HEK293 (cell line): Measurements from ENCODE around the gene ASXL2.

Experiments used
- CTCF ChIA-PET: fragments of 350-600 bp; formaldehyde crosslinking; extraction: SDS; loops from one replicate; lab custom pipeline; 2021; ENCODE audit warnings: antibody characterized with exemption; lab: Yijun Ruan, JAX
- POLR2A ChIA-PET: fragments of 300-600 bp; formaldehyde crosslinking; extraction: SDS; loops from one replicate; lab custom pipeline; 2020; ENCODE audit warnings: antibody characterized with exemption, inconsistent platforms; lab: Yijun Ruan, JAX
- H3K27ac ChIP-seq: fragments of 200-500 bp; sonication (Bioruptor generic); 2 replicates; pipeline ENCODE4 v1.5.1; 2014; ENCODE audit warnings: low read depth, low read length, control low read depth, inconsistent platforms; ENCODE audit errors: extremely low read depth
- H3K36me3 ChIP-seq, 2 experiments: fragments of 200-500 bp in 1 of 2; sonication (Bioruptor generic) in 1 of 2; 1 replicate in 1 of 2; 2 replicates in 1 of 2; pipeline ENCODE4 v1.5.1; 2014 to 2017; ENCODE audit warnings: inconsistent platforms in 2 of 2, low read length in 2 of 2; ENCODE audit not compliant: control insufficient read depth in 2 of 2, insufficient read depth in 1 of 2
- H3K4me1 ChIP-seq: fragments of 200-500 bp; sonication (Bioruptor generic); 2 replicates; pipeline ENCODE4 v1.5.1; 2014; ENCODE audit warnings: mild to moderate bottlenecking, low read length, inconsistent platforms; ENCODE audit not compliant: control insufficient read depth, insufficient read depth
- H3K4me3 ChIP-seq: 2 replicates; pipeline ENCODE4 v1.5.1; 2011; ENCODE audit warnings: low read depth, mild to moderate bottlenecking, control low read depth, low read length, moderate library complexity
- H3K9me3 ChIP-seq: fragments of 200-500 bp; sonication (Bioruptor generic); 2 replicates; pipeline ENCODE4 v1.5.1; 2014; ENCODE audit warnings: low read depth, low read length, inconsistent platforms; ENCODE audit not compliant: control insufficient read depth, insufficient read depth
- BCL11A ChIP-seq: fragments of 450-650 bp; formaldehyde crosslinking; IDR thresholded peaks from 2 replicates; pipeline ENCODE4 v1.5.1; 2016; ENCODE audit warnings: low read depth, missing biosample characterization, missing genetic modification characterization
- KLF9 ChIP-seq: fragments of 450-650 bp; formaldehyde crosslinking; IDR thresholded peaks from 2 replicates; pipeline ENCODE4 v1.5.1; 2016; ENCODE audit warnings: missing biosample characterization, missing genetic modification characterization, low read depth
- SCRT1 ChIP-seq: fragments of 450-650 bp; formaldehyde crosslinking; IDR thresholded peaks from 2 replicates; pipeline ENCODE4 v1.5.1; 2016; ENCODE audit warnings: missing biosample characterization, missing genetic modification characterization, borderline replicate concordance
- SETDB1 ChIP-seq: IDR thresholded peaks from one replicate; pipeline ENCODE4 v1.6.1; 2017; ENCODE audit warnings: mild to moderate bottlenecking, low read length, moderate library complexity, mixed read lengths; ENCODE audit not compliant: insufficient read length
- ZBTB7A ChIP-seq: fragments of 450-650 bp; formaldehyde crosslinking; IDR thresholded peaks from 2 replicates; pipeline ENCODE4 v1.5.1; 2016; ENCODE audit warnings: low read depth, missing biosample characterization, missing genetic modification characterization
- ZNF133 ChIP-seq: fragments of 450-650 bp; formaldehyde crosslinking; IDR thresholded peaks from 2 replicates; pipeline ENCODE4 v1.5.1; 2016; ENCODE audit warnings: missing biosample characterization, missing genetic modification characterization
- ZNF148 ChIP-seq: fragments of 450-650 bp; formaldehyde crosslinking; IDR thresholded peaks from 2 replicates; pipeline ENCODE4 v1.5.0; 2017; ENCODE audit warnings: missing biosample characterization, missing genetic modification characterization, borderline replicate concordance
- ZNF157 ChIP-seq: fragments of 450-650 bp; formaldehyde crosslinking; IDR thresholded peaks from 2 replicates; pipeline ENCODE4 v1.5.1; 2016; ENCODE audit warnings: missing biosample characterization, missing genetic modification characterization
- ZNF184 ChIP-seq: fragments of 450-650 bp; IDR thresholded peaks from 2 replicates; pipeline ENCODE4 v1.5.1; 2018; ENCODE audit warnings: missing biosample characterization, mild to moderate bottlenecking, missing genetic modification characterization
- ZNF19 ChIP-seq: fragments of 450-650 bp; formaldehyde crosslinking; IDR thresholded peaks from 2 replicates; pipeline ENCODE4; 2016; ENCODE audit warnings: missing biosample characterization, missing genetic modification characterization, low read depth
- ZNF23 ChIP-seq: fragments of 450-650 bp; formaldehyde crosslinking; IDR thresholded peaks from 2 replicates; pipeline ENCODE4 v1.5.1; 2016; ENCODE audit warnings: missing biosample characterization, missing genetic modification characterization, borderline replicate concordance
- ZNF292 ChIP-seq: fragments of 450-650 bp; formaldehyde crosslinking; IDR thresholded peaks from 2 replicates; pipeline ENCODE4 v1.5.1; 2016; ENCODE audit warnings: low read depth, missing biosample characterization, missing genetic modification characterization, borderline replicate concordance
- ZNF449 ChIP-seq: fragments of 450-650 bp; formaldehyde crosslinking; IDR thresholded peaks from 2 replicates; pipeline ENCODE4 v1.5.1; 2017; ENCODE audit warnings: missing biosample characterization, mild to moderate bottlenecking, missing genetic modification characterization, moderate library complexity
- ZNF48 ChIP-seq: fragments of 450-650 bp; formaldehyde crosslinking; IDR thresholded peaks from 2 replicates; pipeline ENCODE4 v1.5.1; 2016; ENCODE audit warnings: missing biosample characterization, missing genetic modification characterization
- ZNF513 ChIP-seq: fragments of 450-650 bp; IDR thresholded peaks from 2 replicates; pipeline ENCODE4 v1.5.1; 2018; ENCODE audit warnings: missing biosample characterization, missing genetic modification characterization
- ZNF544 ChIP-seq: fragments of 450-650 bp; formaldehyde crosslinking; IDR thresholded peaks from 2 replicates; pipeline ENCODE4 v1.5.0; 2017; ENCODE audit warnings: missing biosample characterization, missing genetic modification characterization
- ZNF677 ChIP-seq: fragments of 450-650 bp; IDR thresholded peaks from 2 replicates; pipeline ENCODE4 v1.5.0; 2018; ENCODE audit warnings: missing biosample characterization, mild to moderate bottlenecking, missing genetic modification characterization, moderate library complexity
- ZNF692 ChIP-seq: fragments of 450-650 bp; formaldehyde crosslinking; IDR thresholded peaks from 2 replicates; pipeline ENCODE4 v1.5.1; 2016; ENCODE audit warnings: missing biosample characterization, missing genetic modification characterization
- ZSCAN16 ChIP-seq: fragments of 450-650 bp; formaldehyde crosslinking; IDR thresholded peaks from 2 replicates; pipeline ENCODE4 v1.5.1; 2016; ENCODE audit warnings: missing biosample characterization, missing genetic modification characterization
- TF ChIP-seq, protein P1 (sequence below): fragments of 450-650 bp; formaldehyde crosslinking; IDR thresholded peaks from 2 replicates; pipeline ENCODE4 v1.5.1; 2017; ENCODE audit warnings: missing biosample characterization, missing genetic modification characterization
- TF ChIP-seq, protein P2 (sequence below): fragments of 450-650 bp; formaldehyde crosslinking; IDR thresholded peaks from 2 replicates; pipeline ENCODE4 v1.5.1; 2017; ENCODE audit warnings: missing biosample characterization, missing genetic modification characterization

The ASXL2 gene

GRCh38 chr2:25711675-25712354, 166.5 kb downstream of the ASXL2 start:
- POLR2A ChIA-PET: no interaction called here
- H3K4me3 ChIP-seq: no peak overlapping the region
- CTCF ChIA-PET: no interaction called here

DNA sequence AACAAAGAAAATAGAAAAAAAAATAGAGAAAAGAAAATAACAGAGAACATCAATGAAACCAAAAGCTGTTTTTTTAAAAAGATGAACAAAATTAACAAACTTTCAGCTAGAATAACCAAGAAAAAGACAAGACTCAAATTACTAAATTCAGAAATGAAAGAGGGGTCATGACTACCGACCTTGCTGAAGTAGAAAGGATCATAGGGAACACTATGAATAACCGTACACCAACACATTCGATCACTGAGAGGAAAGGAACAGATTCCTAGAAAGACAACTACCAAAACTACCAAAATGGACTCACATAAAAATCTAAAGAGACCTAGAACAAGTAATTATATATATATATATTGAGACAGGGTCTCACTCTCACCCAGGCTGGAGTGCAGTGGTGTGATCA, 167.5 kb downstream of the ASXL2 start:
- H3K4me1 ChIP-seq: no peaks in the 10 kb centered on the region
- H3K4me3 ChIP-seq: no peak overlapping the region
- no peak for TF ChIP-seq ZNF133
- TF ChIP-seq ZNF692 (tag by site-specific recombination): no peak
- TF ChIP-seq ZNF513 (tag by site-specific recombination): no peak
- TF ChIP-seq, protein P1, sequence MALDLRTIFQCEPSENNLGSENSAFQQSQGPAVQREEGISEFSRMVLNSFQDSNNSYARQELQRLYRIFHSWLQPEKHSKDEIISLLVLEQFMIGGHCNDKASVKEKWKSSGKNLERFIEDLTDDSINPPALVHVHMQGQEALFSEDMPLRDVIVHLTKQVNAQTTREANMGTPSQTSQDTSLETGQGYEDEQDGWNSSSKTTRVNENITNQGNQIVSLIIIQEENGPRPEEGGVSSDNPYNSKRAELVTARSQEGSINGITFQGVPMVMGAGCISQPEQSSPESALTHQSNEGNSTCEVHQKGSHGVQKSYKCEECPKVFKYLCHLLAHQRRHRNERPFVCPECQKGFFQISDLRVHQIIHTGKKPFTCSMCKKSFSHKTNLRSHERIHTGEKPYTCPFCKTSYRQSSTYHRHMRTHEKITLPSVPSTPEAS: no peak
- TF ChIP-seq, protein P2, sequence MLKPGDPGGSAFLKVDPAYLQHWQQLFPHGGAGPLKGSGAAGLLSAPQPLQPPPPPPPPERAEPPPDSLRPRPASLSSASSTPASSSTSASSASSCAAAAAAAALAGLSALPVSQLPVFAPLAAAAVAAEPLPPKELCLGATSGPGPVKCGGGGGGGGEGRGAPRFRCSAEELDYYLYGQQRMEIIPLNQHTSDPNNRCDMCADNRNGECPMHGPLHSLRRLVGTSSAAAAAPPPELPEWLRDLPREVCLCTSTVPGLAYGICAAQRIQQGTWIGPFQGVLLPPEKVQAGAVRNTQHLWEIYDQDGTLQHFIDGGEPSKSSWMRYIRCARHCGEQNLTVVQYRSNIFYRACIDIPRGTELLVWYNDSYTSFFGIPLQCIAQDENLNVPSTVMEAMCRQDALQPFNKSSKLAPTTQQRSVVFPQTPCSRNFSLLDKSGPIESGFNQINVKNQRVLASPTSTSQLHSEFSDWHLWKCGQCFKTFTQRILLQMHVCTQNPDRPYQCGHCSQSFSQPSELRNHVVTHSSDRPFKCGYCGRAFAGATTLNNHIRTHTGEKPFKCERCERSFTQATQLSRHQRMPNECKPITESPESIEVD (tag by site-specific recombination): no peak
- no peaks in the 10 kb centered on the region for H3K36me3 ChIP-seq
- H3K27ac ChIP-seq: no peak overlapping the region
- ChIA-PET CTCF (interaction anchor here (2.6 kb wide), 1 partner anchor 10 kb away, joined by 14 read pairs; no protein-coding TSS in a partner anchor), POLR2A (interaction anchor here (0.7 kb wide), 1 partner anchor 11 kb away, joined by 3 read pairs; no protein-coding TSS in a partner anchor)
- no peaks in the 10 kb centered on the region for H3K9me3 ChIP-seq

More at GRCh38 chr2:25711675-25712354, 166.5 kb downstream of the ASXL2 start:
- TF ChIP-seq ZBTB7A (tag by site-specific recombination): no peak
- TF ChIP-seq ZNF184 (tag by site-specific recombination): no peak
- TF ChIP-seq BCL11A: no peak
- no peak for TF ChIP-seq ZNF19 (tag by site-specific recombination)
- no peak for TF ChIP-seq ZNF449 (tag by site-specific recombination)
- TF ChIP-seq ZNF544 (tag by site-specific recombination): no peak
- TF ChIP-seq ZSCAN16 (tag by site-specific recombination): no peak
- TF ChIP-seq ZNF677: no peak
- TF ChIP-seq SETDB1: no peak
- no peak for TF ChIP-seq ZNF157 (tag by site-specific recombination)
- no peak for TF ChIP-seq ZNF48
- TF ChIP-seq SCRT1 (tag by site-specific recombination): no peak
- TF ChIP-seq ZNF292 (tag by site-specific recombination): no peak
- TF ChIP-seq ZNF23 (tag by site-specific recombination): no peak
- TF ChIP-seq ZNF148 (tag by site-specific recombination): no peak
- TF ChIP-seq KLF9 (tag by site-specific recombination): no peak
- Histone ChIP-seq H3K36me3 (no peaks in the 10 kb centered on the region), H3K27ac (no peak overlapping the region), H3K4me1 (no peaks in the 10 kb centered on the region), H3K9me3 (no peaks in the 10 kb centered on the region)
